A204.1 (cell line): ENCODE data around the gene GGT6.

Source experiments
- FAIRE-seq: peaks from 2 replicates; lab custom pipeline; 2012; peaks lifted over from hg19 to GRCh38; lab: Jason Lieb, UNC

The GGT6 gene

GRCh38 chr17:4576161-4576558 lies 15.8 kb upstream of the GGT6 start:
- no peak for FAIRE-seq

GRCh38 chr17:4574448-4575045 lies 14.2 kb upstream of the GGT6 start:
- FAIRE-seq: no peak

- no peak for FAIRE-seq
These were observed 13.3 kb upstream of the GGT6 start for GRCh38 chr17:4573669-4574068.

- no peak for FAIRE-seq
These were observed 12.7 kb upstream of the GGT6 start for GRCh38 chr17:4573115-4573514.

- no peak for FAIRE-seq
These were observed 11.8 kb upstream of the GGT6 start for GRCh38 chr17:4572131-4572530.

GRCh38 chr17:4569591-4569990 lies 9.2 kb upstream of the GGT6 start:
- FAIRE-seq: no peak

GRCh38 chr17:4566785-4567184 lies 6.4 kb upstream of the GGT6 start:
- no peak for FAIRE-seq

- FAIRE-seq: peak; percentile 85
These were observed 5.1 kb upstream of the GGT6 start for GRCh38 chr17:4565209-4566141.

- no peak for FAIRE-seq
These were observed 1.9 kb upstream of the GGT6 start for GRCh38 chr17:4562015-4562969.

GRCh38 chr17:4560837-4561256 lies 470 bp upstream of the GGT6 start:
- FAIRE-seq: no peak

- no peak for FAIRE-seq
These were observed 411 bp downstream of the GGT6 start for GRCh38 chr17:4559966-4560365.

- FAIRE-seq: no peak
These were observed 1.1 kb downstream of the GGT6 start for GRCh38 chr17:4559139-4559791.

- no peak for FAIRE-seq
These were observed 1.9 kb downstream of the GGT6 start for GRCh38 chr17:4558347-4558971.

GRCh38 chr17:4557626-4558346 lies 2.6 kb downstream of the GGT6 start:
- FAIRE-seq: no peak

- no peak for FAIRE-seq
These were observed 3.4 kb downstream of the GGT6 start for GRCh38 chr17:4556996-4557395.

- no peak for FAIRE-seq
These were observed 4.3 kb downstream of the GGT6 start for GRCh38 chr17:4555873-4556759.

GRCh38 chr17:4554997-4555799 lies 5.2 kb downstream of the GGT6 start, which contains the start of gene MYBBP1A:
TSS of gene MYBBP1A (minus strand) at chr17:4555384. CDS start at chr17:4555324, 60 bp downstream.
- FAIRE-seq: peak; percentile 94

GRCh38 chr17:4554441-4554996 lies 5.9 kb downstream of the GGT6 start:
- FAIRE-seq: no peak
